Measurements from ENCODE around the gene EFTUD2.

The EFTUD2 gene

GRCh38 chr17:44931376-44931775 lies 32.1 kb upstream of the EFTUD2 start:
- Mint-ChIP-seq H3K4me1 (ENCODE audit: low read depth) (no peaks in the 10 kb centered on the region), H3K9me3 (no peaks in the 10 kb centered on the region), H3K27ac (no peak overlapping the region), H3K36me3 (ENCODE audit: low read depth) (peaks cover 95% of the 10 kb centered on the region), H3K27me3 (no peaks in the 10 kb centered on the region), H3K4me3 (no peak overlapping the region)
- DNase-seq: no peak

- H3K27ac Mint-ChIP-seq: no peak overlapping the region
- H3K36me3 Mint-ChIP-seq (ENCODE audit: low read depth): peaks cover 96% of the 10 kb centered on the region
- DNase-seq: no peak
- H3K4me3 Mint-ChIP-seq: no peak overlapping the region
- no peaks in the 10 kb centered on the region for H3K4me1 Mint-ChIP-seq (ENCODE audit: low read depth)
- H3K27me3 Mint-ChIP-seq: no peaks in the 10 kb centered on the region
- no peaks in the 10 kb centered on the region for H3K9me3 Mint-ChIP-seq
These were observed 31.4 kb upstream of the EFTUD2 start for GRCh38 chr17:44930667-44931066.

DNA sequence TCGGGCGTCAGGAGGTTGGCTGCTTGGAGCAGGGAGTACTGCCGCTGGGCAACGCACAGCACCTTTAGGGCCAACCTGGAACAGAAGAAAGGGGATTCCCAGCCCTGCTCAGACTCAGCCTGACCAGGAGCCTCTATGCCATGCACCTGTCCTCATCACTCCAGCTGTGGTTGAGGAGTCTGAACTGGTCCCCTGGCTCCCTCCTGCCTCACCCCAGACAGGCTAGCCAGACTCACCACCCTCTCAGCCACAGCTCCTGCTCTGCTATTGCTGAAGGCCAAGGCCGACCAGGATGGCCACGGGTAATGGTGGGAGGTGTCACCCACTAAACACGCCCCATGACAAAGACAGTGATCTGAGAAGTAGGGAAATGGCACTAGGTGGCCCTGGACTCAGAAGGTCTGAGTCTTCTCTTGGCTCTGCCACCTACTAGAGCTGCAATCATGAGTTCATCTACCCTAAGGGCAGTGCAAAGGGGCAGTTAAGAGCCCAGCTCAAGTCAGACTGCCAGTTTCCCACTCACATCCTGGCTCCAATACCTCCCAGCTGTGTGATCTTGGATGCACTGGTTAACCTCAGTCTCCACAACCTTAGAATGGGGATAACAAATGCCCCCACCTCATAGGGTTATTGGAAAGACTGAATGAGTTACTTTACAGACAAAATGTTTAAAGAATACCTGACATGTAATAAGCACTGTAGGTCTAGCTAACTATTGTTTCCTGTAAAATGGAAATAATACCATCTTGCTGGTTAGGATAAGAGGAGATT lies 29.9 kb upstream of the EFTUD2 start:
- H3K27me3 Mint-ChIP-seq: no peaks in the 10 kb centered on the region
- H3K9me3 Mint-ChIP-seq: no peaks in the 10 kb centered on the region
- peaks cover 86% of the 10 kb centered on the region for H3K36me3 Mint-ChIP-seq (ENCODE audit: low read depth)
- no peaks in the 10 kb centered on the region for H3K4me1 Mint-ChIP-seq (ENCODE audit: low read depth)
- no peak overlapping the region for H3K4me3 Mint-ChIP-seq
- DNase-seq: no peak
- H3K27ac Mint-ChIP-seq: no peak overlapping the region

DNA sequence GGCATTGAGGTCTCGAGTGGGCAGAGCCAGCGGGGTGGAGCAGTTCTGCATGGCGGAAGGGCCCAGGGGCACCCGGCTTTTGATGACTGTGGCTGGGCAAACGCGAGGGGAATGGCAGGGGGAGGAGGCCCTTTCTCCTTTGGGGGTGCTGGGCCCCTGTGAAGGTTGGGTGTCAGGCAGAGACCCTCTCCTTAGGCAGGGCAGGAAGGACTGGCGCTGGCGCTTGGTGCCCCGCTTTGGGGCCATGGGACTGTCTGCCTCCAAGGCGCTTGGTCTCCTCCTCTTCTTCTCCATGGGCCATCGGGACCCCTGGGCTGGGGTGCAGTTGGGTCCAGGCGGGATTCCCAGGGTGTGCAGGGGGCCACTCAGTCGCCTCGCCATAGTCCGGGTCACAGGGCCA lies 28.9 kb upstream of the EFTUD2 start:
- DNase-seq: no peak
- H3K4me3 Mint-ChIP-seq: no peak overlapping the region
- H3K27ac Mint-ChIP-seq: no peak overlapping the region
- H3K9me3 Mint-ChIP-seq: no peaks in the 10 kb centered on the region
- H3K4me1 Mint-ChIP-seq (ENCODE audit: low read depth): no peaks in the 10 kb centered on the region
- H3K36me3 Mint-ChIP-seq (ENCODE audit: low read depth): peaks cover 76% of the 10 kb centered on the region
- H3K27me3 Mint-ChIP-seq: no peaks in the 10 kb centered on the region

DNA sequence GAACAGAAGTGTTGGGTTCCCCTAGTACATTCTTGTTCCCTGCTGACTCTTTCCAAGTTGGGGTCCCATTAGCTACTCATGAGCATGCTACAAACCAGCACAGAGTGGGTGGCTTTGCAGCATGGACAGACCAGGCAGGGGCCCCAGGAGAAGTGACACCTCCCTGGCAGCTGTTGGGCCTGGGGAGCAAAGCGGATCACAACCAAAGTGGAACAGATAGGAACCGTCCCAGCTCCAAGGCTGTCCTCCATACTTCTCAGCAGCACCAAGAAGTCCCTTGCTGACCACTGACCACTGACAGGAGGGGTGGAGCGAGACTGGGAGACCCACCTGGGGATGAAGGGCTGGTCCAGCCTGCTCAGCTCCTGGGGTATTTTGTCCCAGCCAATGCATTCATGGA lies 28.5 kb upstream of the EFTUD2 start:
- Mint-ChIP-seq H3K27ac (no peak overlapping the region), H3K9me3 (no peaks in the 10 kb centered on the region), H3K36me3 (ENCODE audit: low read depth) (peaks cover 73% of the 10 kb centered on the region), H3K4me1 (ENCODE audit: low read depth) (no peaks in the 10 kb centered on the region), H3K27me3 (peaks cover 2% of the 10 kb centered on the region), H3K4me3 (no peak overlapping the region)
- DNase-seq: no peak

GRCh38 chr17:44926821-44927525 lies 27.7 kb upstream of the EFTUD2 start:
- Mint-ChIP-seq H3K27me3 (peaks cover 8% of the 10 kb centered on the region), H3K9me3 (no peaks in the 10 kb centered on the region), H3K36me3 (ENCODE audit: low read depth) (peaks cover 66% of the 10 kb centered on the region), H3K4me1 (ENCODE audit: low read depth) (no peaks in the 10 kb centered on the region), H3K27ac (no peak overlapping the region), H3K4me3 (no peak overlapping the region)
- DNase-seq: no peak

DNA sequence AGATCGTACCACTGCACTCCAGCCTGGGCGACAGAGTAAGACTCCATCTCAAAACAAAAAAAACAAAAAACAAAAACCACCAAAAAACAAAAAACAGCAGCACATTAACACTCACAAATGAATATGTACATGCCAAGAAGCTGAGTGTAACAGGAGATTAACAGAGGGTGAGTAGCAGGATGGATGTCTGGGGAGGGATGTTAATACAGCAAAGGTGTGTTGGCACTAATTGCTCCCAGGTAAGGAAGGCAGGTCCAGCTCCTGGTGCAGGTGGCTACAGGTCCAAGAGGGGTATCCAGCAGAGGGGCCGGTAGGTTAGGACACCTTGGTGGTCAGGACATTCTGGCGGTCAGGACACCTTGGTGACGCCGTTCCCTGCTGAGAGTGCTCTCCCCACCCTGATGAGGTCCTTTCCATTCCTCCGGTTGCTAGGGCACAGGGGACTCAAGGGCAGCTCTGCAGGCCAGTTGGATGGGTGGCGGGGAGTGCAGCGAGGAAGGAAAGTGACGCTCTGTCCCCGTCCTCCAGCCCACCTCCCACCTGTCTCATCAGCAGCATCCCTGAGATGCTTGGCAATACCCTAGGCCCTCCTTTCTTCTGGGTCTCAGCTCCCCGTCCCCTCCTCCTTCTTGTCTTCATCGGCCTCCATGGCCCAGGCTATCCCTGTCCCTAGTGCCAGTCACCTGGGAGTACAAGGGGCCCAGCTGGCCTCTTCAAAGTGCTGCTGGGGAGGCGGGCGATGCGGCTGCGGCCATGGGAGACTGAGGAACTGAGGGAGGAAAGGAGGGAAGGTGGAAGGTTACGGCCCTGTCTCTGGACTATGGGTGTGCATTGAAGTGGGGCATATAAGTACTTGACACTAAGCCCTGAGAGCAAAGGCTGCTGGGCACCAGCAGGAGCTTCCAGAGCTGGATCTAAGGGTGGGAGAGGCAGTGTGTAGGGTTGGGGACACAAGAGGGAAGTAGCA lies 26.8 kb upstream of the EFTUD2 start:
- peaks cover 15% of the 10 kb centered on the region for H3K27me3 Mint-ChIP-seq
- H3K4me1 Mint-ChIP-seq (ENCODE audit: low read depth): no peaks in the 10 kb centered on the region
- H3K36me3 Mint-ChIP-seq (ENCODE audit: low read depth): peaks cover 57% of the 10 kb centered on the region
- H3K9me3 Mint-ChIP-seq: no peaks in the 10 kb centered on the region
- H3K27ac Mint-ChIP-seq: no peak overlapping the region
- no peak overlapping the region for H3K4me3 Mint-ChIP-seq
- no peak for DNase-seq

DNA sequence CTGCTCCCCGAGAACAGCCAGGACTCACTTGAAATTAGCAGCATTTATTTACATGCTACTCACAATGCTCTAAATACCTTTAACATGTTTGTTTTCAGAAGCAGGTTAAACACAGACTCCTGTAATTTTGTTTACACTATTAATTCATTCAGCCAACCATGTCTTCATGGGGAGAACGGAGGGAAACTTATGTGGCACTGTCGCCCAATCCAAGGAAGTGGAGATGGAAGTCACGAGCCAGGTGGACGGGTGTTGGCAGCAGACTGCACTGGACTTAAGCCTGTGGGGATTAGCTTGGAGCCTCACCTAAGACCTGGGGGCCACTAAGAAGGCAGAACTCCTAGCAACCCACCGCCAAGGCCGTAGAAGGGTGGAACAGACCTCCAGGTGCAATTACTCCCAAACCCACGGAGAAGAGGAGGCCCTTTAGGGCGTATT lies 24.9 kb upstream of the EFTUD2 start:
- Mint-ChIP-seq H3K36me3 (ENCODE audit: low read depth) (peaks cover 39% of the 10 kb centered on the region), H3K4me1 (ENCODE audit: low read depth) (peaks cover 5% of the 10 kb centered on the region), H3K27ac (no peak overlapping the region), H3K9me3 (no peaks in the 10 kb centered on the region), H3K27me3 (peaks cover 24% of the 10 kb centered on the region), H3K4me3 (no peak overlapping the region)
- DNase-seq: no peak

DNA sequence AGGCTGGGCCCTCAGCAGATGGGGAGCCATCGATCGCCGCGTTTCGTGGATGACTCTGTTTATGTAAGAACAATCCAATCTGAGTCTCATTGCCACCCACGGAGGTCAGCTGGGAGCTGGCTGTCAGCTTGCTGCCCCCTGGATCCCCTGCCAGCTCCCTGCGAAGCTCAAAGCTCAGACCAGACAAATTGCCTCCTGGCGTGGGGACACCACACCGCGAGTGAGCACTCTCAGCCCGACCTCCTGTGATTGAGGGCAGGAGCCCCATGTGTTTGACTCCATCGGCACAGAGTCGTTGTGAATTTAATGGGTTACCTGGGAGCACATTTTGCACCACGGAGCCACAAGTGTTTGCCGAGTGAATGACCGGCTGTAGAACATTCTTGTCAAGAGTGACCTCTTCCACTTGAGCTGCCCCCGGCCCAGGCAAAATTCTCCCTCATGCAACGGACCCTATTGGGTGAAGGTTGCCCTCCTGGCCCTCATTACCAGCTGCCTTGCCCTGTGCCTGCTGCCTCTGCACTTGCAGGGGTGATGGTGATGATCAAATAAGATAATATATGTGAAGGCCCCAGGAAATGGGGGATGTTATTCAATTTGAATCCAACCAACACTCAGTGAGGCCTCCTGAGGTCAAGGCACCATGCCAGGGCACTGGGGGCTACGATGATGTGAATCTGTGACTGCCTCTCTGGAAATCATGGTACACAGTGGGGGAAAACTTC lies 23.7 kb upstream of the EFTUD2 start:
- H3K9me3 Mint-ChIP-seq: no peaks in the 10 kb centered on the region
- no peak for DNase-seq
- H3K27me3 Mint-ChIP-seq: peaks cover 24% of the 10 kb centered on the region
- peaks cover 5% of the 10 kb centered on the region for H3K4me1 Mint-ChIP-seq (ENCODE audit: low read depth)
- H3K27ac Mint-ChIP-seq: peak overlapping the region; percentile 58
- H3K4me3 Mint-ChIP-seq: no peak overlapping the region
- H3K36me3 Mint-ChIP-seq (ENCODE audit: low read depth): peaks cover 27% of the 10 kb centered on the region

- no peaks in the 10 kb centered on the region for H3K9me3 Mint-ChIP-seq
- no peak overlapping the region for H3K4me3 Mint-ChIP-seq
- H3K27me3 Mint-ChIP-seq: peaks cover 24% of the 10 kb centered on the region
- peaks cover 19% of the 10 kb centered on the region for H3K36me3 Mint-ChIP-seq (ENCODE audit: low read depth)
- no peak overlapping the region for H3K27ac Mint-ChIP-seq
- H3K4me1 Mint-ChIP-seq (ENCODE audit: low read depth): peaks cover 5% of the 10 kb centered on the region
- no peak for DNase-seq
These were observed 22.9 kb upstream of the EFTUD2 start for GRCh38 chr17:44922136-44922535.

DNA sequence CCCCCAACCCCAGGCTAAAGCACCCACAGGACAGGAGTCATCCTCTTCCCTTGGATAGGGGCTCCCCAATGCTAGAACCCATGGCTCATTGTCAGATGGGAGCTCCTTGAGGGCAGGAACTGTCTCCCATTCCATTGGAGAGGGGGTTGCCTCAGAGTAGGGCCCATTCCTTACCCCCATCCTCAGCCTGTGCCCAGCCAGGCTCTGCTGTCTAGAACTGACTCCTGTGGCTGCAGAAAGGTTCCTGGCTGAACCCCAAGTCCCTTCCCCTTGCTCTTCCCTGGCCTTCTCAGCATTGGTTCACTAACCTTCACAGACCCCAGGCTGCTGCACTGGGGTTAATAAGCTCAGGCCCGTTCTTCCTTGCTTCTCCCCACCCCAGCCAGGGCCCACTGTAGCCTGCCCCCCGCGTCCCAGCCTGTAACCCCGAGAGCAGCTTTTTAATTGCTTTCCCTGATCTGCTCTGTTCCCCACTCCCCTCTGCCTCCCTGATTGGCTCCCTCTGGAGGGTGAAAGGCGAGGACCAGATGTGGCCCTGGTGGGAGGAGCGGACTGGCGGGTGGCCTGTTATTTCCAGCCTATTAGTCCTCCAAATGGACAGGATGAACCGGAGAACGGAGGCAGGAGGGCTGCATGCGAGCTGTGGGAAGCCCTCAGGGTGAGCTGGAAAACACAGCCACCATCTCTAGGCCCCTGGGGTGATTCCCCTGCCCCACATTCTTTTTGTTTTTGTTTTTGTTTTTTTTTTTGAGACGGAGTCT lies 22.1 kb upstream of the EFTUD2 start:
- no peak overlapping the region for H3K27ac Mint-ChIP-seq
- peaks cover 11% of the 10 kb centered on the region for H3K36me3 Mint-ChIP-seq (ENCODE audit: low read depth)
- DNase-seq: no peak
- H3K9me3 Mint-ChIP-seq: no peaks in the 10 kb centered on the region
- no peak overlapping the region for H3K4me3 Mint-ChIP-seq
- H3K4me1 Mint-ChIP-seq (ENCODE audit: low read depth): peaks cover 5% of the 10 kb centered on the region
- peaks cover 24% of the 10 kb centered on the region for H3K27me3 Mint-ChIP-seq

GRCh38 chr17:44920565-44920940 lies 21.3 kb upstream of the EFTUD2 start:
- Mint-ChIP-seq H3K27ac (no peak overlapping the region), H3K4me3 (no peak overlapping the region), H3K27me3 (peaks cover 24% of the 10 kb centered on the region), H3K4me1 (ENCODE audit: low read depth) (peaks cover 5% of the 10 kb centered on the region), H3K9me3 (no peaks in the 10 kb centered on the region), H3K36me3 (ENCODE audit: low read depth) (peaks cover 4% of the 10 kb centered on the region)
- DNase-seq: no peak

- H3K4me1 Mint-ChIP-seq (ENCODE audit: low read depth): peaks cover 5% of the 10 kb centered on the region
- peak; percentile 68 for DNase-seq
- no peak overlapping the region for H3K27ac Mint-ChIP-seq
- H3K27me3 Mint-ChIP-seq: peaks cover 24% of the 10 kb centered on the region
- no peaks in the 10 kb centered on the region for H3K9me3 Mint-ChIP-seq
- no peak overlapping the region for H3K4me3 Mint-ChIP-seq
- H3K36me3 Mint-ChIP-seq (ENCODE audit: low read depth): no peaks in the 10 kb centered on the region
These were observed 20.8 kb upstream of the EFTUD2 start for GRCh38 chr17:44919885-44920564.
